Measurements from ENCODE around the gene PLK2. TPM values are rescaled to one million over a fixed set of nuclear protein-coding genes. Genes with fewer than 3 reads are reported as not detected.

The PLK2 gene
- 10 to 100 TPM in 2 of 4 donors, 1 to 10 TPM in 2; 5.6 to 21.9 (median 10.6) TPM for total RNA-seq

DNA sequence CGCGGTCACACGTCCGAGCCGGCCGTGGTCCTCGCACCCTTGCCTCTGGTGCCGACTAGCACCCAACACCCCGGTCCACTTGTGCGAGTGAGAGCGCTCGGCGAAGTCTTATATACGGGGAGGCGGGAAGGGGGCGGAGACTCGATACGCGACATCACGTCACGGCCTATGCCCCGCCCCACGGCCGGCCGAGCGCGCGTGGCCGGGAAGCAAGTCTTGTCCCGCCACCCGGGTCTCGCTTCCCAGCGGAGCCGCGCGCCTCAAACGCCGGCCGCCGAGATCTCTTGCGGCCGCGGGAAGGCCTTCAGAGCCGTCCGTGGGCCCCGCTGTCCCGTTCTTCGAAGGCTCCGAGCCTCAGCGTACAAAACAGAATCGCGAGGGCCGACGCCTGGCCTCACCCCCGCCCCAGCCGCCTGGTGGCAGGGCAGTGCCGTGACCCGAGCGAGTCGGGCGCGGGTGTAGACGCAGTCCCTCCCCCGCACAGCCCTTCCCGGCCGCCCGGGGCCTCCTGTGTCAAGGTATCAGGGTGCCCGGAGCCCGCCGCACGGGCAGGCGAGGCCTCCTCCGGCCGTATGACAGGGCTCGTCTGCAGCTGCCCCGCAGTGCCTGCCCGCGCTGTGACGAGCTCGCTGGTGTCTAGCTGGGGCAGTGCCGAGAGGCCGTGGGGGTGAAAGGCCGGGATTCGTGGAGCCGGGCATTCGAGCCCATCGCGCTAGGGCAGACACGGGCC, at the start of gene PLK2:
TSS of gene PLK2 (minus strand) at position 85 of the 730 bp plus-strand sequence. CDS start 127 bp downstream, outside the sequence.
- in situ Hi-C loops (cut with MboI; ENCODE audit: low sequenced_read_pairs in 4 of 4) (loop anchor here (5.0 to 25.0 kb wide), 8 partner anchors 565 to 1548 kb away; partner anchors contain the start of gene SETD9 (in 1 of the 4)), intact Hi-C loops (cut with DNase I; ENCODE audit: low total_unique reads) (loop anchor here (1.0 to 5.0 kb wide), 8 partner anchors 233 to 1553 kb away; partner anchors contain the start of gene SETD9)
- TF ChIP-seq POLR2A (IDR thresholded peaks at IDR 0.05) = peak; percentile 99 to 100
- TF ChIP-seq, protein P1, sequence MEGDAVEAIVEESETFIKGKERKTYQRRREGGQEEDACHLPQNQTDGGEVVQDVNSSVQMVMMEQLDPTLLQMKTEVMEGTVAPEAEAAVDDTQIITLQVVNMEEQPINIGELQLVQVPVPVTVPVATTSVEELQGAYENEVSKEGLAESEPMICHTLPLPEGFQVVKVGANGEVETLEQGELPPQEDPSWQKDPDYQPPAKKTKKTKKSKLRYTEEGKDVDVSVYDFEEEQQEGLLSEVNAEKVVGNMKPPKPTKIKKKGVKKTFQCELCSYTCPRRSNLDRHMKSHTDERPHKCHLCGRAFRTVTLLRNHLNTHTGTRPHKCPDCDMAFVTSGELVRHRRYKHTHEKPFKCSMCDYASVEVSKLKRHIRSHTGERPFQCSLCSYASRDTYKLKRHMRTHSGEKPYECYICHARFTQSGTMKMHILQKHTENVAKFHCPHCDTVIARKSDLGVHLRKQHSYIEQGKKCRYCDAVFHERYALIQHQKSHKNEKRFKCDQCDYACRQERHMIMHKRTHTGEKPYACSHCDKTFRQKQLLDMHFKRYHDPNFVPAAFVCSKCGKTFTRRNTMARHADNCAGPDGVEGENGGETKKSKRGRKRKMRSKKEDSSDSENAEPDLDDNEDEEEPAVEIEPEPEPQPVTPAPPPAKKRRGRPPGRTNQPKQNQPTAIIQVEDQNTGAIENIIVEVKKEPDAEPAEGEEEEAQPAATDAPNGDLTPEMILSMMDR (IDR thresholded peaks at IDR 0.05 in 4 of 5, conservative IDR thresholded peaks at IDR 0.05 in 1 of 5) = peak in 4 of 5 experiments; percentile 52 to 83 (median 74)
- Histone ChIP-seq H3K4me1 (no peaks in the 10 kb centered on the region), H3K27me3 (no peaks in the 10 kb centered on the region), H3K36me3 (peaks cover 0 to 21% of the 10 kb centered on the region in 2 donors), H3K27ac (peak within 1 kb of the TSS; percentile 90 to 96 (median 93)), H3K4me3 (peak within 1 kb of the TSS; percentile 70 to 92 (median 81)), H3K9me3 (no peaks in the 10 kb centered on the region)
- DNase-seq (peak; percentile 88 to 91), ATAC-seq (peak; percentile 89)

DNA sequence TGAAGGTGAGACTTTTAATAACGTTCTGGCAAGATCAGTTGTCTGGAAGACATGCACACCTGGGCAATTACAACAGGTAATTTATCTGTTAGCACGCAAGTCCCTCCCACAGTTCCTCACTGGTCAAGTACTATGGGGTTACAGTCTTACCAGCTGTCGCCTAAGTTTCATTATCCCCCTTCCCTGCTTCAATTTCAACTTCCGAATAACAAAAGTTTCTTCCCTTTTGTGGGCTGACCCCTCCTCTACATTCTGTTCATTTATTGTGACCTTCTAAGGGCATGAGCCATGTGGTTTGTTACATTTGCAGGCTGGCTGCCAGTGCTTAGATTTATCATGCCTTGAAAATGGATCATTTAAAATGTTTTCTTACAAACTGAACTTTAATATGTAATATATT, 47.8 kb upstream of the PLK2 start:
- in situ Hi-C loops (cut with MboI; ENCODE audit: low sequenced_read_pairs in 4 of 4) (loop anchor here in 2 of 4 donors (25.0 kb wide), 1 partner anchor 330 kb away; no protein-coding TSS in a partner anchor), intact Hi-C loops (cut with DNase I; ENCODE audit: low total_unique reads) (no loop called here)
- Histone ChIP-seq H3K27me3 (no peaks in the 10 kb centered on the region), H3K9me3 (no peaks in the 10 kb centered on the region), H3K4me3 (no peak overlapping the region), H3K36me3 (no peaks in the 10 kb centered on the region), H3K4me1 (no peaks in the 10 kb centered on the region), H3K27ac (no peak overlapping the region)
- DNase-seq (no peak), ATAC-seq (no peak)
- no peak for TF ChIP-seq POLR2A (IDR thresholded peaks at IDR 0.05)
- TF ChIP-seq, protein P1 (IDR thresholded peaks at IDR 0.05 in 4 of 5, conservative IDR thresholded peaks at IDR 0.05 in 1 of 5) = no peak

DNA sequence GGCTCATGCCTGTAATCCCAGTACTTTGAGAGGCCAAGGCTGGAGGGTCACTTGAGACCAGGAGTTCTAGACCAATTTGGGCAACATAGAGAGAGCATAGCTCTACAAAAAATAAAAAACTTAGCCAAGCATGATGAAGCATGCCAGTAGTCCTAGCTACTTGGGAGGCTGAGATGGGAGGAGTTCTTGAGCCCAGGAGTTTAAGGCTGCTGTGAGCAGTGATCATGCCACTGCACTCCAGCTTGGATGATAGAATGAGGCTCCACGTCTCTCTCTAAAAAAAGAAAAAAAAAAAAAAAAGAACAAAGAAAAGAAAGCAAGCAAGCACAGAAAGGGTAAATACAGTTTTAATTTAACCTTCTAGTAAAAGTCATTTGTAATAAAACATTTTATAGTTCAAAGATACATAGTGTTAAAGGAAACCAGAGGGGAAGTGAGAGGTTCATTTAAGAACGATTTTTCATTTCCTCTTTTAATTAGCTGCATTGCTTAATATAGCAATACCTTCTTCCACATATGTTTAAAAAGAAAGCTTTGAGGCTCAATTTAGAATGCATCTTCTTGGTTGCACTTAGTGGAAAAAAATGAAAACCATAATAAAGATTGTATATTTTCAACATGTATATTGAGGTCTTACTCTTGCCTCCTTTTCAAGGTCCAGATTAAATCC, 46.2 kb upstream of the PLK2 start:
- ATAC-seq = no peak
- Histone ChIP-seq H3K4me3 (no peak overlapping the region), H3K9me3 (no peaks in the 10 kb centered on the region), H3K27ac (no peak overlapping the region), H3K36me3 (no peaks in the 10 kb centered on the region), H3K4me1 (no peaks in the 10 kb centered on the region), H3K27me3 (no peaks in the 10 kb centered on the region)
- intact Hi-C loops (cut with DNase I; ENCODE audit: low total_unique reads) = no loop called here
- in situ Hi-C loops (cut with MboI; ENCODE audit: low sequenced_read_pairs in 4 of 4) = loop anchor here in 2 of 4 donors (25.0 kb wide), 1 partner anchor 331 kb away; no protein-coding TSS in a partner anchor
- no peak for DNase-seq
- no peak for TF ChIP-seq POLR2A (IDR thresholded peaks at IDR 0.05)
- TF ChIP-seq, protein P1 (IDR thresholded peaks at IDR 0.05 in 4 of 5, conservative IDR thresholded peaks at IDR 0.05 in 1 of 5) = no peak

DNA sequence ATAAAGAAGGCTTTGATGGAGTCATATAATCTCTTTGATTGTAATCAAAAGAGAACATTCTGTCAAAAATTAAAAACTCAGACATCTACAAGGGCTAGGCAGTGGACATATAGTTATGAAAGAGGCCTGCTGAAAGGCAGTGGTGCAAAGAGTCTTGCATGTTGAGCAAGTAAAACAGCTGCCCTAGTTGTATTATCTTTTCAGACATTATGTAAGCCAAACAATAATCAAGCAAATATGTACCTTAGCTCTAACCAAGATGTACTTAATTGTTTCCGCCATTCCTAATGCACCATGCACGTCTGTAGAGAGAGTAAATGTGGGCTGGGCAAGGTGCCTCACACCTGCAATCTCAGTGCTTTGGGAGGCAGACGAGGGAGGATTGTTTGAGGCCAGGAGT, 45.6 kb upstream of the PLK2 start:
- H3K9me3 ChIP-seq = no peaks in the 10 kb centered on the region
- intact Hi-C loops (cut with DNase I; ENCODE audit: low total_unique reads) = no loop called here
- no peak for ATAC-seq
- no peak overlapping the region for H3K4me3 ChIP-seq
- no peaks in the 10 kb centered on the region for H3K4me1 ChIP-seq
- no peak overlapping the region for H3K27ac ChIP-seq
- H3K36me3 ChIP-seq = no peaks in the 10 kb centered on the region
- H3K27me3 ChIP-seq = no peaks in the 10 kb centered on the region
- no peak for DNase-seq
- TF ChIP-seq POLR2A (IDR thresholded peaks at IDR 0.05) = no peak
- TF ChIP-seq, protein P1 (IDR thresholded peaks at IDR 0.05 in 4 of 5, conservative IDR thresholded peaks at IDR 0.05 in 1 of 5) = no peak
- in situ Hi-C loops (cut with MboI; ENCODE audit: low sequenced_read_pairs in 4 of 4) = loop anchor here in 2 of 4 donors (25.0 kb wide), 1 partner anchor 332 kb away; no protein-coding TSS in a partner anchor
